Endothelial cell (in vitro differentiated cells): ENCODE data around the gene CSNK1G2. TPM values are rescaled to one million over a fixed set of nuclear protein-coding genes. Genes with fewer than 3 reads are reported as not detected.

Experiments
- DNase-seq: peaks from one replicate; pipeline ENCODE4 v3.0.0; 2021; ENCODE audit warnings: low spot score
- H3K27ac Mint-ChIP-seq: one replicate; pipeline ENCODE4 v1.8.0; 2021; ENCODE audit warnings: mixed read lengths, inconsistent platforms; ENCODE audit not compliant: unreplicated experiment
- H3K27me3 Mint-ChIP-seq: one replicate; pipeline ENCODE4 v1.8.0; 2021; ENCODE audit warnings: mild to moderate bottlenecking, moderate library complexity, mixed read lengths, inconsistent platforms; ENCODE audit not compliant: unreplicated experiment
- H3K36me3 Mint-ChIP-seq: one replicate; pipeline ENCODE4 v1.8.0; 2021; ENCODE audit warnings: mild to moderate bottlenecking, low read depth, mixed read lengths, inconsistent platforms; ENCODE audit not compliant: unreplicated experiment
- H3K4me1 Mint-ChIP-seq: one replicate; pipeline ENCODE4 v1.8.0; 2021; ENCODE audit warnings: mild to moderate bottlenecking, mixed read lengths, inconsistent platforms; ENCODE audit not compliant: unreplicated experiment
- H3K4me3 Mint-ChIP-seq: one replicate; pipeline ENCODE4 v1.8.0; 2021; ENCODE audit warnings: mild to moderate bottlenecking, mixed read lengths, inconsistent platforms; ENCODE audit not compliant: unreplicated experiment
- H3K9me3 Mint-ChIP-seq: one replicate; pipeline ENCODE4 v1.8.0; 2021; ENCODE audit warnings: mixed read lengths, inconsistent platforms; ENCODE audit not compliant: unreplicated experiment
- CTCF ChIP-seq: fragments of 200-600 bp; sonication (generic); IDR thresholded peaks from one replicate; pipeline ENCODE4 v1.5.0; 2021; ENCODE audit warnings: antibody characterized with exemption; ENCODE audit not compliant: unreplicated experiment
- total RNA-seq: library from RNA; stranded (reverse); fragmentation: NEBNext Ultra II Directional; extraction: Animal tissue kit (Norgen Biotek cat#: 25700); gene quantifications from one replicate; pipeline ENCODE4 v1.2.1, GENCODE V29; 2021; ENCODE audit not compliant: unreplicated experiment

Gene CSNK1G2
- total RNA-seq, 1 donor from 2014 or later = 110 TPM

GRCh38 chr19:1925544-1925943, 15.4 kb upstream of the CSNK1G2 start:
- H3K27me3 Mint-ChIP-seq = peaks cover 2% of the 10 kb centered on the region
- H3K4me1 Mint-ChIP-seq = peaks cover 3% of the 10 kb centered on the region
- H3K4me3 Mint-ChIP-seq = no peak overlapping the region
- H3K36me3 Mint-ChIP-seq = peaks cover 7% of the 10 kb centered on the region
- no peak for DNase-seq
- no peak overlapping the region for H3K27ac Mint-ChIP-seq
- TF ChIP-seq CTCF = no peak
- H3K9me3 Mint-ChIP-seq = no peaks in the 10 kb centered on the region

GRCh38 chr19:1929021-1929742, 11.8 kb upstream of the CSNK1G2 start:
- Mint-ChIP-seq H3K4me1 (peaks cover 3% of the 10 kb centered on the region), H3K36me3 (peaks cover 21% of the 10 kb centered on the region), H3K9me3 (no peaks in the 10 kb centered on the region), H3K4me3 (peak overlapping the region; percentile 47), H3K27me3 (peaks cover 2% of the 10 kb centered on the region), H3K27ac (no peak overlapping the region)
- peak; percentile 91 for DNase-seq
- TF ChIP-seq CTCF = peak; percentile 84

GRCh38 chr19:1931445-1931844, 9.5 kb upstream of the CSNK1G2 start:
- H3K4me3 Mint-ChIP-seq = peak overlapping the region; percentile 69
- TF ChIP-seq CTCF = no peak
- no peak overlapping the region for H3K27ac Mint-ChIP-seq
- peaks cover 30% of the 10 kb centered on the region for H3K36me3 Mint-ChIP-seq
- H3K4me1 Mint-ChIP-seq = peaks cover 13% of the 10 kb centered on the region
- H3K27me3 Mint-ChIP-seq = peaks cover 7% of the 10 kb centered on the region
- no peak for DNase-seq
- no peaks in the 10 kb centered on the region for H3K9me3 Mint-ChIP-seq

GRCh38 chr19:1932395-1932794, 8.6 kb upstream of the CSNK1G2 start:
- Mint-ChIP-seq H3K27ac (no peak overlapping the region), H3K27me3 (peaks cover 7% of the 10 kb centered on the region), H3K9me3 (no peaks in the 10 kb centered on the region), H3K4me3 (peak overlapping the region; percentile 42), H3K4me1 (peaks cover 16% of the 10 kb centered on the region), H3K36me3 (peaks cover 34% of the 10 kb centered on the region)
- TF ChIP-seq CTCF = no peak
- DNase-seq = no peak

GRCh38 chr19:1933244-1933643, 7.7 kb upstream of the CSNK1G2 start:
- H3K27me3 Mint-ChIP-seq = peaks cover 7% of the 10 kb centered on the region
- H3K36me3 Mint-ChIP-seq = peaks cover 31% of the 10 kb centered on the region
- peaks cover 16% of the 10 kb centered on the region for H3K4me1 Mint-ChIP-seq
- no peak overlapping the region for H3K27ac Mint-ChIP-seq
- no peaks in the 10 kb centered on the region for H3K9me3 Mint-ChIP-seq
- TF ChIP-seq CTCF = no peak
- no peak overlapping the region for H3K4me3 Mint-ChIP-seq
- DNase-seq = no peak
